ENCODE data around the gene UFM1.
"Not testable (repeated sequence)": the region's sequence is repeated elsewhere in the genome, so short reads cannot be mapped to it uniquely, and the experiment has no call there.

The UFM1 gene

DNA sequence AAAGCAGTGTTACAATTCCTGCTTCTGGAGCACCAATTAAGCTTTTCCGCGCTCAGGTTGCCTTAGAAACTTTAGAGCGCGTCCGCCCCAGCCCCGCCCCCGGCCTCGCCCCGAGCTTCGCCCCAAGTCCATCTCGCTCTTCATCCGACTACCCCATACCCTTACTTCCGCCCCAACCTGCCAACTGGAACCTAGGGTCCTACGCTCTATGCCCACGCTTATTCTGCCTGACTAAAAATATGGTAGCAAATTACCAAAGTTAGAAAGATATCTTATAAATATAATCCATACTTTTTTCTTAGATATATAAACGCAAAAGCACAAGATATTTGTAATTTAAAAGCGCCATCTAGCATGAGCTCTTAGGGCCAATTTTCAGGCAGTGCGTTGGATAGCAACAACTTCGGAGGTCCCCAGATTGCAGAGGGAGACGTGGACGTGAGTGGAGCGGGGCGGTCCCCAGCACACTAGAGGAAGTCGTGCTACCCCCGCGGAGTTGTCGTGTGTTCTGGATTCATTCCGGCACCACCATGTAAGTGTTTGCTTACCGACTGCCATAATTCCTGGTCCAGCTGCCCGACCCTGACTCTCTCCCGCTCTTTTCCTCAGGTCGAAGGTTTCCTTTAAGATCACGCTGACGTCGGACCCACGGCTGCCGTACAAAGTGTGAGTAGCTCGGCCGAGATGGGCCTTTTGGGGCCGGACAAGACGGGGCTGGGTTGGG lies at the start of gene UFM1:
Gene UFM1 (plus strand): TSS at position 462 of the 724 bp plus-strand sequence. CDS start 69 bp downstream, at position 531.
- peak; percentile 77 for DNase-seq

- DNase-seq, result no peak
Observed at GRCh38 chr13:38301236-38301635, 48.4 kb upstream of the UFM1 start.

GRCh38 chr13:38303816-38304320 lies 45.8 kb upstream of the UFM1 start:
- no peak for DNase-seq

DNA sequence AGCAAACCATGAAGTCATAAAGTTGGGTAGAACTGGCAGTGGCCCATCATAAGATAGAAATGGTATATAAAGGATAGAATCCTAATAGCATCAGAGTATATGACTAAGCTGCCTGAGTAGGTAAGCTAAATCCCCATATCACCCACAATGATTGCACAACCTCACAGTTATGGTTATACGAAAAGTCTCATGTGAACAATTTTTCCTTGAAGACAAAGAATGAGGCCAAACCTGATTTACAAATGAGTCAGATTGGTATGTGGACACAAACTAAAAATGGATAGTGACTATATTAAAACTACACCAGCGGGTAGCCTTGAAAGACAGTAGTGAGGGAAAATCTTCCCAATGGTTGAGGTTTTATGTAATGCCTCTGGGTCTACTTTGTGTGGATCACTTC lies 40.9 kb upstream of the UFM1 start:
- DNase-seq, result no peak

- no peak for DNase-seq
Observed at GRCh38 chr13:38309397-38309796, 40.3 kb upstream of the UFM1 start.

DNA sequence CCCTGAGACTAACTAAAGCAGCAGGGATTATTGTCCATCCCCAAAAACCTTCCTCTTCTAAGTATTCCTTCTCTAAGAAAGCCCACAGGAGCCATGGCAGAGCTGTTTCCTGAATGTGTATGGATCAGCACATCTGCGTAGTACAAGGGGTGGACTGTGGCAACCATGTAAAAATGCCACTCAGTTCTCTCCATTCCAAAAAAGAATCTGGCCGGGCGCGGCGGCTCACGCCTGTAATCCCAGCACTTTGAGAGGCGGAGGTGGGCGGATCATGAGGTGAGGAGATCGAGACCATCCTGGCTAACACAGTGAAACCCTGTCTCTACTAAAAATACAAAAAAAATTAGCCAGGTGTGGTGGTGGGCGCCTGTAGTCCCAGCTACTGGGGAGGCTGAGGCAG lies 38.5 kb upstream of the UFM1 start:
- DNase-seq, result not testable (repeated sequence)

DNA sequence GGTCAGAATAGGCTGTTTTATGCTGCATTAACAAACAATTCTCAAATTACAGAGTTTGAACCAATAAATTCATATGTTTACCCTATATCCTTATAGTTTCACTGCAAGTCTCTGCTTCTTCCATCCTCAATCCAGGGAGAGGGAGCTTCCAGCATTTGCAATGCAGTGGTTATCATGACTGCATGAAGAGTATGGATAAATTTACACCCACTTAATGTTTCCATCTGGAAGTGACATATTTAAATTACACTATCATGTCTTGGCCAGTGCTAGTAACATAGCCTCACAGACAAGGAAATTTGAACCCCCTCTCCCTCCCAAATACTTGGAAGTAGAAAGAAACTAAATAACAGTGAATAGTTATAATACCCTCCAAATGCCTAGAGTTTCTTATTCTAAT lies 33.5 kb upstream of the UFM1 start:
- no peak for DNase-seq

GRCh38 chr13:38321654-38322053 lies 28.0 kb upstream of the UFM1 start:
- no peak for DNase-seq

- no peak for DNase-seq
Observed at GRCh38 chr13:38325426-38325825, 24.2 kb upstream of the UFM1 start.

GRCh38 chr13:38328699-38329098 lies 21.0 kb upstream of the UFM1 start:
- DNase-seq, result no peak

- no peak for DNase-seq
Observed at GRCh38 chr13:38334845-38335244, 14.8 kb upstream of the UFM1 start.

DNA sequence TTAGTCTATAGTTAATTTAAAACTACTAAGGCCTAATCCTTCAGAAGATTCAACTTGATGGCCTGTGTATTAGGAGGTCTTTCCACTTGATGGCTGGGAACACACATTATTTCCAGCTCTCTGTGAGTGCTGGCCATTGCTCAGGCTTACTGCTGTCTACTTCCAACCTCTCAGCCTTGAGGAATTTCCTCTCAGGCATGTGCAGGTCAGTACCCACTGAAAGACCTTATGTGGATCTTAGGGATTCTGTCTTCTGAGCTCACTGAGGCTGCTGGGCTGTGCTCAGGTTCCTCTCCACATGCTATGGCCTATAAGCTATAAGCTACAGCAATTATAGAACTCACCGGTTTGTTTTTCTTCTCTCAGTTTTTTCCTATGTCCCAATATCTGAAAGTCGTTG lies 11.6 kb upstream of the UFM1 start:
- no peak for DNase-seq

DNA sequence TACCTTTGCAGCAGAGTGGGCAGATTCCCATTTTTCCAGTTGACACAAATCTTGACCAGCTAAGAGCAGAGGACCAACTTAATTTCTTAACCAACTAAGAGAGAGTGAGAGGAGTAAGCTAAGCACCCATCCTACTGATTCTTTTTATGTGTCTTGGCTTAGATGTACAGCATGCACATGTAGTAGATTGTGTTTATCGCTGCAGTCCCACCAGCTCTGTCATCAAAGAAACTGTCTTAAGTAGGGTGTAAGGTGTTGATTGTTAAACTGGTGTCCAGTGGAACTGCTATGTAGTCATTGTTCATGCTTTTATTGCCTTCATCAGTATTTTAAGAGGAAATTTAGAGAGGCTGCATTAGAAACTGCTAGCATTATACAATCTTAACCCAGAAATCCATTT lies 9.0 kb upstream of the UFM1 start:
- no peak for DNase-seq

- no peak for DNase-seq
Observed at GRCh38 chr13:38341149-38341692, 8.4 kb upstream of the UFM1 start.

DNA sequence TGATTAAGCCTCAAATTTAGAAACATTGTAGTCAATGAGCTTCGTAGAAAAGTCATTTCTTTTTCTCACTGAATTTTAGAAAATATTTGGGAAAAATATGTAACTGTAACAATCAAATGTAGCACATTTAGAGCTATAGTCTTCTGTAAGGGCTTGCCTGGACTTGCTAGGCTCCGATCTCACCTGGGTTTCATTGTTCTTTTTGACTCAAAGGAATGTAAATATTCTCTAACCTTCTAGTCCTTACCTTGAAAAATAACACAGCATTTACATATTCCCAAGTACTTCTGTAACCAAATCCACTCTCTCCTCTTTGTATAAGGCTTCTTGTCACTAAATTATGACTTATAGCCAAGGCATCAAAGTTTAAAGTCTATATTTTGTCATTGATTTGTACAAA lies 2.9 kb upstream of the UFM1 start:
- DNase-seq, result no peak

DNA sequence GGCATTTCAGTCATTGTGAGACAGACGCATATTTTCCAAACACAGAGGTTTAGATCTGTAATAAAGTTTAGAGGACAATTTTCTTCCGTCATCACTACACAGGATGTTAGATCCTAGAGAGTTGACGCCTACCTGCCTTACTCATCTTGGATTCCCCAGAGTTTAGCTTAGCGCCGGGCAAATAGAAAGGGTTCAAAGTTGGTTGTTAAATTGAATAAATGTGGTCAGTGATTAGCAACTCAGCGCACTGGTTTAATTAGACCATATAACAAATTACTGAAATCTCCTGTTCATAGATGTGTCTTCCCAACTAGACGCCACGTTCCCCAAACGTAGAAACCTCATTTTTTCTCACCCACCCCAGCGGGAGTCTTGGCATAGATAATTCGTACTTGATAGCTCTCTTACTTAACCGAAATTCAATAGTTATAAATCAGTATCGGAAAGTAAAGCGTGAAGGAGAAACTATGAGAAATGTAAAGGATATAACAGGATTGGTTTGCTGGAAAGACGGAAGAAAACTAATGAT lies 726 bp upstream of the UFM1 start:
- DNase-seq, result no peak

GRCh38 chr13:38350114-38350617 lies 515 bp downstream of the UFM1 start:
- peak; percentile 25 for DNase-seq

DNA sequence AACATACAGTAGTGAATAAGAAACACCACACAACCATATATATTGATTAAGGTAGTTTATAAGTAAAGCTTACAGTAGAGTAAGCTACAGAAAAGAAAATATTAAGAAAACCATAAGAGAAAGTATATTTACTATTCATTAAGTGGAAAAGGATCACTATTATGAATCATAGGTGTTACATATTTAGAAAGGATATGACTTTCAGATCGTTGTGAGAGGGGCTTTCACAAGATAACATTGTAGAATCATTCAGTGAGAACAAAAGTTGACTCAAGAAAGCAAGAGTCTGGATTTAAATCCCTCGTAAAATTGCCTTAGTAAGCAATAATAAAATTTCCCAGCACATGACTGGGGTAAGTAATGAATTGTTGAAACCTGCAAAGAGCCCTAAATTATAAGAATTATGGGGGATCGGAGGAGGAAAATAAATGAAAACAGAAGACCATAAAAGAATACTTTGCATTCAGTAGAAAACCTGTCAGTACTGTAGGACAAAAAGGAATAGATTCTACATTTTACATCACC lies 6.0 kb downstream of the UFM1 start:
- no peak for DNase-seq

DNA sequence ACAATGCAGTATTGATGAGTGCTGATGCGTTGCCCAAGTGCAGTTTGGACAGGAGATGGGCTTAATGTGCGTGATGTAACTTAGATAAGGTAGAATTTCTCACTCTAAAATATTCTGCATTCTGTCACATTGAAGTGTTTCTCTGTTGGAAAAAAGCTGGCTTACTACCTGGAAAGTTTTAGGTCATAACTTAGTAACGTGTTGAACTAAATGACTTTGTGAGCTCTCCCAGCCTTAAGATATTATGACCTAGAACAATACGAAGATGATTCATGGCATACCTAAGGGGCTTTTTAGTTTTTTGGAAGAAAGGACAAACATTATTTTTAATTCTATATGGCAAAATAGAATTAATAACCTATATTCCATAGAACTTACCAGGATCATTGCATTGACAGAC lies 9.0 kb downstream of the UFM1 start:
- no peak for DNase-seq

DNA sequence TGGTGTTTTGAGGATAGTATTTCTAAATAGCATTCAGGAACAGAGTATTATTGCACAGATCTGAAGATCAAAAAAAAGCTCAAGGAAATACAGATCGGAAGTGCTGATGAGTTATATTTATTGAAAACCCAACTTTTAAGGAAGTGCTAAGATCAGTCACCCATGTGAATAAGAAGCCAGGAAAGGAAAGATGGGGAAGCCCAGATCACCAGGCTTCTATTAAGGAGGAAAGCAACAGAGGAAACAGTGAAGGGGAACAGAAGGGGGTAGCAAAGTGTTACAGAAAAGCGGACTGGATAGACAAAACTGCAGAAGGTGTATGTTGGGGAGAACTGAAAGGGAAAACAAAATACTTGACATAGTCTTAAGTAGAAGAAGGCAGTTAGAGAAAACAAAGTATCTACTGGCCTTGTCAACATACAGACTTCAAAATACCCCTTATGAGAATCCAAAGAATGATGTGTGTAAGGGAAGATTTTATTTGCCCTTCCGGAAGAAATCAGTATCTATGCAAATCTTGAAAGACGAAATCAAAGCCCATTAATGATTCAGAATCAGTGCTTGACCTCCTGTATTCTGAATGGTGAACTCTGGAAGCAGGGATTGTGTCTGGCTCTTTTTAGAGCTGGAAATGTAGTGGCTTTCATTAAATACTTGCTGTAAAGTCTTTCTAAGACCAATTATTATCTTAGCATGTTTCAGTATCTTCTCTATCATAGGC lies 12.1 kb downstream of the UFM1 start:
- no peak for DNase-seq

DNA sequence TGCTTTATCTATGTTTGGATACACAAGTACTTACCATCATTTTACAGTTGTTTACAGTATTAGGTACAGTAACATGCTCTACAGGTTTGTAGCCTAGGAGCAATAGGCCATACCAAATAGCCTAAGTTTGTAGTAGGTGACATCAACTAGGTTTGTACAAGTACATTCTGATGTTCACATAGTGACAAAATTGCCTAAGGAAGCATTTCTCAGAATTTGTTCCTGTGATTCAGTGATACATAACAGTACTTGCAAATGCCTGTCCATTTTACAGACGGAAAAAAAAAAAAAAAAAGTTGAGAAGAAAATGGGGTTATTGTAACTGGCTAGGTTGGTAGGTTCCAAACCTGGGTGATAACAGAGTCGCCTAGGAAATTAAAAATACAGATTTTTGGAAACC lies 13.6 kb downstream of the UFM1 start:
- no peak for DNase-seq

- not testable (repeated sequence) for DNase-seq
Observed at GRCh38 chr13:38363746-38364145, 14.1 kb downstream of the UFM1 start.

DNA sequence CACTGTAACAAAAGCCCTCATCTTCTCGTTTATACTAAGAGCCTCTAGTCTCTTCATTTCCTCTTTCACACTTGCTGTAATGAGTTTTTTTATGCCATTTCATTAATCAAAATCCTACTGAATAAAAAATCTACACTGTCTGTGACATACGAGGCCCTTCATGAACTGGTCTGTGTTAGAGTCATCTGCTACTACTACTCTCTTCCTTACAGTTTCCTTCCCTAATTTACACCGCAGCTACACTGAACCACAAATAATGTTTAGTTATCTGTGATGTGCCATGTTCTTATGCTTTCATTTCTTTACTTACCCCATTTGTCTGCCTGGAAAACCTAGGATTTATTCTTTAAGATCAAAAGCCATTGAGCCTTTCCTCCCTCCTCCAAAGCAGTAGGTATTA lies 16.0 kb downstream of the UFM1 start:
- no peak for DNase-seq

Data from activated effector memory CD4-positive, alpha-beta T cell treated with Interleukin-2 at 50 U/mL for 16 hours (primary cell).